Osteoblast (primary cell): ENCODE measurements around the gene CIITA. TPM values are rescaled to one million over a fixed set of nuclear protein-coding genes. Genes with fewer than 3 reads are reported as not detected.

ENCODE experiments used
- DNase-seq: peaks from one replicate; pipeline ENCODE4 v3.0.0; 2011; ENCODE audit warnings: low spot score, mixed read lengths; ENCODE audit not compliant: insufficient read length; ENCODE audit errors: missing footprints
- H2AFZ ChIP-seq: 2 replicates; pipeline ENCODE4 v1.6.0; 2011; ENCODE audit warnings: mild to moderate bottlenecking, low read length
- H3K27ac ChIP-seq: 2 replicates; pipeline ENCODE4 v1.5.1; 2011; ENCODE audit warnings: mild to moderate bottlenecking, low read depth, low read length, moderate library complexity
- H3K27me3 ChIP-seq: 2 replicates; pipeline ENCODE4 v1.6.0; 2012; ENCODE audit warnings: mild to moderate bottlenecking, control low read depth, inconsistent platforms, low read length, moderate library complexity; ENCODE audit not compliant: insufficient read depth
- H3K36me3 ChIP-seq: 2 replicates; pipeline ENCODE4 v1.5.1; 2011; ENCODE audit warnings: mild to moderate bottlenecking, low read length, control low read depth, moderate library complexity; ENCODE audit not compliant: insufficient read depth
- H3K4me1 ChIP-seq: 2 replicates; pipeline ENCODE4 v1.5.1; 2011; ENCODE audit warnings: mild to moderate bottlenecking, low read length, control low read depth, moderate library complexity; ENCODE audit not compliant: insufficient read depth
- H3K4me2 ChIP-seq: 2 replicates; pipeline ENCODE4 v1.6.0; 2011; ENCODE audit warnings: mild to moderate bottlenecking, low read length; ENCODE audit not compliant: insufficient read depth
- H3K4me3 ChIP-seq: fragments of 200-600 bp; sonication (generic); 3 replicates; pipeline ENCODE4 v1.5.1; 2012; ENCODE audit warnings: mild to moderate bottlenecking, low read length, inconsistent platforms; ENCODE audit not compliant: insufficient read depth
- H3K79me2 ChIP-seq: 2 replicates; pipeline ENCODE4 v1.6.0; 2012; ENCODE audit warnings: mild to moderate bottlenecking, low read length, control low read depth, inconsistent platforms; ENCODE audit not compliant: insufficient read depth
- H3K9me3 ChIP-seq: 2 replicates; pipeline ENCODE4 v1.5.1; 2011; ENCODE audit warnings: low read depth, low read length, control low read depth
- H4K20me1 ChIP-seq: 2 replicates; pipeline ENCODE4 v1.6.0; 2012; ENCODE audit warnings: mild to moderate bottlenecking, low read length, control low read depth; ENCODE audit not compliant: insufficient read depth
- CTCF ChIP-seq: IDR thresholded peaks from 2 replicates; pipeline ENCODE4 v1.5.1; 2011; ENCODE audit warnings: mild to moderate bottlenecking, low read depth, low read length, moderate library complexity; ENCODE audit errors: extremely low read depth
- total RNA-seq: library from RNA; depleted of rRNA; stranded (reverse); fragments of >200 nt; gene quantifications from 2 replicates; pipeline ENCODE4 v1.2.3, GENCODE V29; 2012

The CIITA gene
- total RNA-seq, 1 donor, result 2.5 TPM

GRCh38 chr16:10934325-10935107, 57.5 kb downstream of the CIITA start:
- Histone ChIP-seq H3K79me2 (peaks cover 77% of the 10 kb centered on the region), H3K4me2 (no peak overlapping the region), H4K20me1 (peaks cover 80% of the 10 kb centered on the region), H3K36me3 (peaks cover 26% of the 10 kb centered on the region), H3K4me3 (no peak overlapping the region), H3K27ac (no peak overlapping the region), H2AFZ (no peak overlapping the region), H3K27me3 (no peaks in the 10 kb centered on the region), H3K9me3 (no peaks in the 10 kb centered on the region), H3K4me1 (peaks cover 26% of the 10 kb centered on the region)
- no peak for DNase-seq
- no peak for TF ChIP-seq CTCF

- no peak overlapping the region for H3K4me2 ChIP-seq
- peaks cover 34% of the 10 kb centered on the region for H3K4me1 ChIP-seq
- H3K27ac ChIP-seq, result no peak overlapping the region
- no peak for TF ChIP-seq CTCF
- DNase-seq, result no peak
- H3K27me3 ChIP-seq, result no peaks in the 10 kb centered on the region
- H3K4me3 ChIP-seq, result no peak overlapping the region
- H3K79me2 ChIP-seq, result peaks cover 86% of the 10 kb centered on the region
- peaks cover 26% of the 10 kb centered on the region for H3K36me3 ChIP-seq
- no peak overlapping the region for H2AFZ ChIP-seq
- H3K9me3 ChIP-seq, result no peaks in the 10 kb centered on the region
- peaks cover 81% of the 10 kb centered on the region for H4K20me1 ChIP-seq
Observed at GRCh38 chr16:10935226-10935915, 58.4 kb downstream of the CIITA start.

- H3K4me3 ChIP-seq, result no peak overlapping the region
- H4K20me1 ChIP-seq, result peaks cover 87% of the 10 kb centered on the region
- H3K36me3 ChIP-seq, result peaks cover 26% of the 10 kb centered on the region
- H3K9me3 ChIP-seq, result no peaks in the 10 kb centered on the region
- no peak overlapping the region for H3K27ac ChIP-seq
- H2AFZ ChIP-seq, result no peak overlapping the region
- H3K79me2 ChIP-seq, result peaks cover 92% of the 10 kb centered on the region
- H3K27me3 ChIP-seq, result no peaks in the 10 kb centered on the region
- no peak for DNase-seq
- H3K4me2 ChIP-seq, result no peak overlapping the region
- TF ChIP-seq CTCF, result no peak
- H3K4me1 ChIP-seq, result peaks cover 45% of the 10 kb centered on the region
Observed at GRCh38 chr16:10936272-10936984, 59.4 kb downstream of the CIITA start.
